H1 (cell line): ENCODE measurements around the gene STIM2. TPM values are rescaled to one million over a fixed set of nuclear protein-coding genes. Genes with fewer than 3 reads are reported as not detected.

Experiments
- EZH2 ChIP-seq: fragments of 200-600 bp; sonication (generic); IDR thresholded peaks from 2 replicates; pipeline ENCODE4 v1.7.1; 2012; ENCODE audit warnings: low read depth, mild to moderate bottlenecking, moderate library complexity, low read length, inconsistent platforms; ENCODE audit not compliant: severe bottlenecking
- TEAD4 ChIP-seq: IDR thresholded peaks from 2 replicates; pipeline ENCODE4 v1.6.1; 2012; ENCODE audit warnings: low read depth, low read length, inconsistent platforms, mixed read lengths
- polyA plus RNA-seq, 7 experiments: library from polyadenylated mRNA; depleted of rRNA in 3 of 7; stranded (reverse) in 5 of 7; unstranded in 2 of 7; fragments of >200 nt in 5 of 7; fragments of 200-250 nt in 2 of 7; gene quantifications; 1 replicate in 5 of 7; 2 replicates in 1 of 7; 4 replicates in 1 of 7; pipeline versions ENCODE4 v1.2.1 to v1.2.3, GENCODE V29; 2011 to 2013; ENCODE audit warnings: missing spikeins in 2 of 7, mixed read lengths in 2 of 7
- total RNA-seq: library from RNA; stranded (reverse); fragmentation: NEBNext Ultra II Directional; extraction: Animal tissue kit (Norgen Biotek cat#: 25700); gene quantifications from 2 replicates; pipeline ENCODE4 v1.2.1, GENCODE V29; 2021

Gene STIM2
- total and polyA plus RNA-seq, 2 of the 8 experiments (the other 6 are each of a cell fraction or from before 2014, with no cell fraction given) = 22.9 to 23.0 TPM

DNA sequence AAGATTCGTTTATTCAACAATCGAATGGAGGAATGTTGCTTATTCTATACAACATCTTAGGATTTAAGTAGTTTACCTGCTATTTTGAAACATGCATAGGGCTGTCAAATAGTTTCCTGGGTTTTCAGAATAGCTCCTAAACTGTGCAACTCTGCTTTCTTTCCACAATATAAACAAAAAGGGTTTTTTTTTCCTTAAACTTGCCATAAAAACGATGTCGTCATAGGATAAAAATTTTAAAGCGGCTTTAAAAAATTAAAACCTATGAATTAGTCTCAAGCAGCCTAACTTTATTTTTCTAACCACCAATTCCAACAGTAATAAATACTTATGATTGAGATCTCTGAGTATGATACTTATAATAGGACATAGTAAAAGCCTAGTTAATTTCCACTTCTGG lies 21.6 kb upstream of the STIM2 start (continued):
- TF ChIP-seq EZH2 (no peak), TEAD4 (no peak)
